ENCODE data around the gene GARIN3. TPM values are rescaled to one million over a fixed set of nuclear protein-coding genes. Genes with fewer than 3 reads are reported as not detected.

Gene GARIN3
- total and polyA plus RNA-seq, 9 donors, result not detected

DNA sequence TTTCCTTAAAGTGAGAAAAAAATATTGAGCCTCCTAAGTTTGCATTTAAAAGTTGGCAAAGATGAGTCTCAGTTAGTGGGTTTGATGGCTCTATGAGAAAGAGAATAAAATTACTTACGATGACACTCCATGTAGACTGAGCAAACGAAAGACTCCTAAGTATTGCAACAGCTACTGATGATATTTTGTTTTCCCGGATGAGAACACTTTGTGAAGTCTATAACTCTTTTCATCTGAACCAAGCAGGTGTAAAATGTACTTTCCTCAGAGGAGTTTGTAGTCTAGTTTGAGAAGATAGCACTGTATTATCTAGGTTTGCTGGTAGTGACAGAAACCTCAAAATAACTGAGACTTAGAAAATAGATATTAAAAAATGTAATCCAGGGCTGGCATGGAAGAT, 12.9 kb upstream of the GARIN3 start:
- WGBS, 3 donors, result 70 to 87% (median 85%) methylated on average over 3 of the region's 3 CpGs
- intact Hi-C loops (cut with DNase I), result no loop called here
- no peaks in the 10 kb centered on the region for H3K9me3 ChIP-seq
- no peak for DNase-seq
- H3K36me3 ChIP-seq, result no peaks in the 10 kb centered on the region
- H3K4me1 ChIP-seq (ENCODE audit: insufficient read depth), result no peaks in the 10 kb centered on the region
- H3K27me3 ChIP-seq, result no peaks in the 10 kb centered on the region
- H3K27ac ChIP-seq, result no peak overlapping the region
- no peak overlapping the region for H3K4me3 ChIP-seq
- TF ChIP-seq POLR2A (IDR thresholded peaks at IDR 0.05), result no peak
- TF ChIP-seq, protein P1, sequence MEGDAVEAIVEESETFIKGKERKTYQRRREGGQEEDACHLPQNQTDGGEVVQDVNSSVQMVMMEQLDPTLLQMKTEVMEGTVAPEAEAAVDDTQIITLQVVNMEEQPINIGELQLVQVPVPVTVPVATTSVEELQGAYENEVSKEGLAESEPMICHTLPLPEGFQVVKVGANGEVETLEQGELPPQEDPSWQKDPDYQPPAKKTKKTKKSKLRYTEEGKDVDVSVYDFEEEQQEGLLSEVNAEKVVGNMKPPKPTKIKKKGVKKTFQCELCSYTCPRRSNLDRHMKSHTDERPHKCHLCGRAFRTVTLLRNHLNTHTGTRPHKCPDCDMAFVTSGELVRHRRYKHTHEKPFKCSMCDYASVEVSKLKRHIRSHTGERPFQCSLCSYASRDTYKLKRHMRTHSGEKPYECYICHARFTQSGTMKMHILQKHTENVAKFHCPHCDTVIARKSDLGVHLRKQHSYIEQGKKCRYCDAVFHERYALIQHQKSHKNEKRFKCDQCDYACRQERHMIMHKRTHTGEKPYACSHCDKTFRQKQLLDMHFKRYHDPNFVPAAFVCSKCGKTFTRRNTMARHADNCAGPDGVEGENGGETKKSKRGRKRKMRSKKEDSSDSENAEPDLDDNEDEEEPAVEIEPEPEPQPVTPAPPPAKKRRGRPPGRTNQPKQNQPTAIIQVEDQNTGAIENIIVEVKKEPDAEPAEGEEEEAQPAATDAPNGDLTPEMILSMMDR (IDR thresholded peaks at IDR 0.05), result no peak
- no peak for TF ChIP-seq EP300 (IDR thresholded peaks at IDR 0.05)

DNA sequence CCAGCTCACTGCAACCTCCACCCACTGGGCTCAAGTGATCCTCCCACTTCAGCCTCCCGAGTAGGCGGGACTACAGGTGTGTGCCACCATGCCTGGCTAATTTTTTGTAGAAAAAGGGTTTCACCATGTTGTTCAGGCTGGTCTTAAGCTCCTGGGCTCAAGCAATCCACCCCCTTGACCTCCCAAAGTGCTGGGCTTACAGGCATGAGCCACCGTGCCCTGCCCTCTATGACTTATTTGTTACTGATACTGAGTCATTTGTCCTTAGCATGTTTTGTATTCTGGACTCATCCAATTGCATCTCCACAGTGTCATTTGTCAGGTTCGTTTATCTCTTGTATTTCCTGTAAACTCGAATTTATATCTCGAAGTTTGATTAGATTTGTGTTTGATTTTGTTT, 11.9 kb upstream of the GARIN3 start:
- intact Hi-C loops (cut with DNase I), result no loop called here
- Histone ChIP-seq H3K4me1 (ENCODE audit: insufficient read depth) (no peaks in the 10 kb centered on the region), H3K27ac (no peak overlapping the region), H3K27me3 (no peaks in the 10 kb centered on the region), H3K36me3 (no peaks in the 10 kb centered on the region), H3K9me3 (no peaks in the 10 kb centered on the region), H3K4me3 (no peak overlapping the region)
- no peak for DNase-seq
- 61 to 73% (median 63%) methylated on average over 6 of the region's 6 CpGs for WGBS, 3 donors
- TF ChIP-seq, protein P1 (IDR thresholded peaks at IDR 0.05), result no peak
- TF ChIP-seq POLR2A (IDR thresholded peaks at IDR 0.05) (no peak), EP300 (IDR thresholded peaks at IDR 0.05) (no peak)

DNA sequence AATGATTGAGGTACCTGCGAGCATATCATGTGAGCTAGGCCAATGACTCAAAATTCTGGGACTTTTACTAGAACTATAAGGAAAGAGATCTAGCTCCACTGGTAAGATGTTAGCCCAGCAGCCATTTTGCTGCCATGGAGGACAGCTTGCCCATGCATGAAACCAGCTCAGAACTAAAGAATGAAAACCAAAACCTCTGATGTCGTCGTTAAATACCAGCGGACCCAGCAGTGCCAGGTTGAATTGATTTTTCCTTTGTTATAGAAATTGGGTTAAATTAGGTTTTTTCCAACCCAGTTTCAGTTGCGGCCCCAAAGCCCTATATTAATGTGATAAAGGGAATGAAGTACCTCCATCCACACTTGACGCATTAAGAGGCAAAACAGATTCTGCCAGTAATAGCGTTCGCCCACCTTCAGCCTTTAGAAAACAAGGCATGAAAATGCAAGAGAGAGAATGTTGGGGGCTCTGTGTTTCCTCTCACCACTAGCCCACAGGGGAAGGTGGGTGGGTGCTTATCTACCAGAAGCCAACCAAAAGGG, 9.1 kb upstream of the GARIN3 start:
- WGBS, 3 donors, result 87 to 97% (median 95%) methylated on average over 8 of the region's 8 CpGs
- no peaks in the 10 kb centered on the region for H3K4me1 ChIP-seq (ENCODE audit: insufficient read depth)

GRCh38 chr5:157172403-157172802, 6.3 kb upstream of the GARIN3 start:
- no peak overlapping the region for H3K4me3 ChIP-seq
- no peaks in the 10 kb centered on the region for H3K27me3 ChIP-seq
- no peaks in the 10 kb centered on the region for H3K9me3 ChIP-seq
- no peak overlapping the region for H3K27ac ChIP-seq
- H3K4me1 ChIP-seq (ENCODE audit: insufficient read depth), result no peaks in the 10 kb centered on the region
- no peaks in the 10 kb centered on the region for H3K36me3 ChIP-seq
- WGBS, 3 donors, result 69 to 84% (median 76%) methylated on average over 2 of the region's 2 CpGs
- no peak for DNase-seq
- intact Hi-C loops (cut with DNase I), result no loop called here
- TF ChIP-seq POLR2A (IDR thresholded peaks at IDR 0.05) (no peak), EP300 (IDR thresholded peaks at IDR 0.05) (no peak)
- TF ChIP-seq, protein P1 (IDR thresholded peaks at IDR 0.05), result no peak

More for the DNA sequence above, 9.1 kb upstream of the GARIN3 start:
- no peak for TF ChIP-seq POLR2A (IDR thresholded peaks at IDR 0.05)
- TF ChIP-seq EP300 (IDR thresholded peaks at IDR 0.05), result no peak
- TF ChIP-seq, protein P1 (IDR thresholded peaks at IDR 0.05), result no peak
- no peaks in the 10 kb centered on the region for H3K36me3 ChIP-seq
- no peak overlapping the region for H3K27ac ChIP-seq
- H3K27me3 ChIP-seq, result no peaks in the 10 kb centered on the region
- no peak for DNase-seq
- no peaks in the 10 kb centered on the region for H3K9me3 ChIP-seq
- H3K4me3 ChIP-seq, result no peak overlapping the region
- intact Hi-C loops (cut with DNase I), result no loop called here

Measured in ovary (tissue), 9 donors.